Adrenal gland (tissue), 5 donors: ENCODE measurements around the gene SDK1.

Experiments
- POLR2A ChIP-seq, 2 donors: fragments of 450-650 bp; IDR thresholded peaks; one replicate each; pipeline ENCODE4 v1.6.1; 2017; ENCODE audit warnings: antibody characterized with exemption in 2 of 2, mild to moderate bottlenecking in 2 of 2, moderate library complexity in 1 of 2
- TF ChIP-seq, protein P1 (sequence below), 6 experiments: fragments of 450-650 bp in 4 of 6; fragments of 200-600 bp in 2 of 6; sonication (generic) in 1 of 6; IDR thresholded peaks; 1 replicate in 5 of 6; 2 replicates in 1 of 6; pipeline versions ENCODE4 v1.5.1 to v1.8.0; 2016 to 2021; ENCODE audit warnings: antibody characterized with exemption in 6 of 6, mild to moderate bottlenecking in 2 of 6, moderate library complexity in 1 of 6
- donor health status: DM: no; HTN: no; CAD: no.

- TF ChIP-seq, protein P1, sequence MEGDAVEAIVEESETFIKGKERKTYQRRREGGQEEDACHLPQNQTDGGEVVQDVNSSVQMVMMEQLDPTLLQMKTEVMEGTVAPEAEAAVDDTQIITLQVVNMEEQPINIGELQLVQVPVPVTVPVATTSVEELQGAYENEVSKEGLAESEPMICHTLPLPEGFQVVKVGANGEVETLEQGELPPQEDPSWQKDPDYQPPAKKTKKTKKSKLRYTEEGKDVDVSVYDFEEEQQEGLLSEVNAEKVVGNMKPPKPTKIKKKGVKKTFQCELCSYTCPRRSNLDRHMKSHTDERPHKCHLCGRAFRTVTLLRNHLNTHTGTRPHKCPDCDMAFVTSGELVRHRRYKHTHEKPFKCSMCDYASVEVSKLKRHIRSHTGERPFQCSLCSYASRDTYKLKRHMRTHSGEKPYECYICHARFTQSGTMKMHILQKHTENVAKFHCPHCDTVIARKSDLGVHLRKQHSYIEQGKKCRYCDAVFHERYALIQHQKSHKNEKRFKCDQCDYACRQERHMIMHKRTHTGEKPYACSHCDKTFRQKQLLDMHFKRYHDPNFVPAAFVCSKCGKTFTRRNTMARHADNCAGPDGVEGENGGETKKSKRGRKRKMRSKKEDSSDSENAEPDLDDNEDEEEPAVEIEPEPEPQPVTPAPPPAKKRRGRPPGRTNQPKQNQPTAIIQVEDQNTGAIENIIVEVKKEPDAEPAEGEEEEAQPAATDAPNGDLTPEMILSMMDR (IDR thresholded peaks at IDR 0.05), result no peak
- TF ChIP-seq POLR2A (IDR thresholded peaks at IDR 0.05), result no peak
Observed at GRCh38 chr7:4048336-4048735, 747.3 kb downstream of the SDK1 start.
